Measurements from ENCODE around the gene NME4. TPM values are rescaled to one million over a fixed set of nuclear protein-coding genes. Genes with fewer than 3 reads are reported as not detected.

Gene NME4
- total and polyA plus RNA-seq, 3 donors from 2014 or later: 79.2 to 107 (median 87.5) TPM

DNA sequence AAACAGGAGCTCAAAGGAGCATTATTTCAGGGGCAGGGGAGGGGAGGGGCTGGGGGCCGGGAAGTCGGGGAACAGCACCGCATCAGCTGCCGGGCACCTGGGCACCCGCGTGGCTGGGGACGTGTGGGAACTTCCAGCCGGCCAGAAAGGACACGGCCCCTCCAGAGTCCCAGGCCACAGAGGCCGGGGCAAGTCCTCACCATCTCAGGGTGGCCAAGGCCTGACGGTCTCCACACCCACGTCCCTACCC, 16.3 kb upstream of the NME4 start:
- WGBS, 2 donors: 9% methylated on average over 12 of the region's 12 CpGs; no CpG with 5 or more reads in 1 of the 2 donors
- Histone ChIP-seq H3K9me3 (no peaks in the 10 kb centered on the region), H3K4me3 (peak overlapping the region; percentile 71 to 83), H3K27me3 (no peaks in the 10 kb centered on the region), H3K36me3 (ENCODE audit: low read depth, missing control alignments) (no peaks in the 10 kb centered on the region), H3K4me1 (peaks cover 35% of the 10 kb centered on the region), H3K27ac (peak overlapping the region; percentile 59 to 68)
- intact Hi-C loops (cut with DNase I; ENCODE audit: low total_unique reads): no loop called here
- TF ChIP-seq, protein P1, sequence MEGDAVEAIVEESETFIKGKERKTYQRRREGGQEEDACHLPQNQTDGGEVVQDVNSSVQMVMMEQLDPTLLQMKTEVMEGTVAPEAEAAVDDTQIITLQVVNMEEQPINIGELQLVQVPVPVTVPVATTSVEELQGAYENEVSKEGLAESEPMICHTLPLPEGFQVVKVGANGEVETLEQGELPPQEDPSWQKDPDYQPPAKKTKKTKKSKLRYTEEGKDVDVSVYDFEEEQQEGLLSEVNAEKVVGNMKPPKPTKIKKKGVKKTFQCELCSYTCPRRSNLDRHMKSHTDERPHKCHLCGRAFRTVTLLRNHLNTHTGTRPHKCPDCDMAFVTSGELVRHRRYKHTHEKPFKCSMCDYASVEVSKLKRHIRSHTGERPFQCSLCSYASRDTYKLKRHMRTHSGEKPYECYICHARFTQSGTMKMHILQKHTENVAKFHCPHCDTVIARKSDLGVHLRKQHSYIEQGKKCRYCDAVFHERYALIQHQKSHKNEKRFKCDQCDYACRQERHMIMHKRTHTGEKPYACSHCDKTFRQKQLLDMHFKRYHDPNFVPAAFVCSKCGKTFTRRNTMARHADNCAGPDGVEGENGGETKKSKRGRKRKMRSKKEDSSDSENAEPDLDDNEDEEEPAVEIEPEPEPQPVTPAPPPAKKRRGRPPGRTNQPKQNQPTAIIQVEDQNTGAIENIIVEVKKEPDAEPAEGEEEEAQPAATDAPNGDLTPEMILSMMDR (IDR thresholded peaks at IDR 0.05): no peak
- no peak for TF ChIP-seq POLR2A (IDR thresholded peaks at IDR 0.05)
- DNase-seq: no peak

DNA sequence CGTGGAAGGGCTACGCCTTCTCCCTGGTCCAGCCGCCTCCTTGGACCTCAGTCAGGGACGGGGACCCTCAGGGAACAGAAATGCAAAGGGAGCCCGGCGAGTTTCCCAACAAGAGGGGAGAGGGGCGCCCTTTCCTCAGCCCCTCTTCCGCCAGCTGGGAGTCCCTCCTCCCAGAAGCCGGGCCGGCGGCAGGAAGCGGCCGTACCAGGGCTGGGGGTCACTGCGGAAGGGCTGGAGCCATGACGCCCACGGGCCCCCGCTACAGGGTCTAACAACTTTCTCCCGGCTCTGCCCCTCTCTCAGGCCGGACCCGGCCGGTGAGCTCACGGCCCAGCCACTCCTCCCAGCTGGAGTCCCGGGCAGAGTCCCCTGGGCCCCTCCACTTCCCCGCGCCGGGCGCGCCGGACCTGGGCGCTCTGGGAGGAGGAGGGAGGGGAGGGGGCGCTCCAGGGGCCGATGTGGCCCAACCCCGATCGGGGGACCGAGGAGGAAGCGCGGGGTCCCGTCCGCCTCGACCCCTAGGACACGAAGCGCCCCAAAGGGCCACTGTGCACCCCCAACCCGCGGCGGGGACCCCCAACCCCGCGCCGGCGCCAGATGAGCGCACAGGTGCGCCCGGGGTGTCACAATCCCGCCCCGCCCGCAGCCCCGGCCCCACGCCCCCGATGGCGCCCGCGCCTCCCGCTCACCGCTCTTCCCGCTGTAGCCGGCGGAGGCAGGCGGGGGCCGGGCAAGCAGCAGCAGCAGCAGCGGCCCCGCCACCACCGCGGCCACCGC, 15.8 kb upstream of the NME4 start:
- H3K27ac ChIP-seq: peak overlapping the region; percentile 59 to 68
- no peak for DNase-seq
- H3K4me3 ChIP-seq: peak overlapping the region; percentile 71 to 83
- no peaks in the 10 kb centered on the region for H3K9me3 ChIP-seq
- TF ChIP-seq, protein P1 (IDR thresholded peaks at IDR 0.05): no peak
- TF ChIP-seq POLR2A (IDR thresholded peaks at IDR 0.05): no peak
- no peaks in the 10 kb centered on the region for H3K36me3 ChIP-seq (ENCODE audit: low read depth, missing control alignments)
- peaks cover 35% of the 10 kb centered on the region for H3K4me1 ChIP-seq
- intact Hi-C loops (cut with DNase I; ENCODE audit: low total_unique reads): no loop called here
- WGBS, 2 donors: 1 to 2% methylated on average over 18 to 28 of the region's 73 CpGs
- no peaks in the 10 kb centered on the region for H3K27me3 ChIP-seq

DNA sequence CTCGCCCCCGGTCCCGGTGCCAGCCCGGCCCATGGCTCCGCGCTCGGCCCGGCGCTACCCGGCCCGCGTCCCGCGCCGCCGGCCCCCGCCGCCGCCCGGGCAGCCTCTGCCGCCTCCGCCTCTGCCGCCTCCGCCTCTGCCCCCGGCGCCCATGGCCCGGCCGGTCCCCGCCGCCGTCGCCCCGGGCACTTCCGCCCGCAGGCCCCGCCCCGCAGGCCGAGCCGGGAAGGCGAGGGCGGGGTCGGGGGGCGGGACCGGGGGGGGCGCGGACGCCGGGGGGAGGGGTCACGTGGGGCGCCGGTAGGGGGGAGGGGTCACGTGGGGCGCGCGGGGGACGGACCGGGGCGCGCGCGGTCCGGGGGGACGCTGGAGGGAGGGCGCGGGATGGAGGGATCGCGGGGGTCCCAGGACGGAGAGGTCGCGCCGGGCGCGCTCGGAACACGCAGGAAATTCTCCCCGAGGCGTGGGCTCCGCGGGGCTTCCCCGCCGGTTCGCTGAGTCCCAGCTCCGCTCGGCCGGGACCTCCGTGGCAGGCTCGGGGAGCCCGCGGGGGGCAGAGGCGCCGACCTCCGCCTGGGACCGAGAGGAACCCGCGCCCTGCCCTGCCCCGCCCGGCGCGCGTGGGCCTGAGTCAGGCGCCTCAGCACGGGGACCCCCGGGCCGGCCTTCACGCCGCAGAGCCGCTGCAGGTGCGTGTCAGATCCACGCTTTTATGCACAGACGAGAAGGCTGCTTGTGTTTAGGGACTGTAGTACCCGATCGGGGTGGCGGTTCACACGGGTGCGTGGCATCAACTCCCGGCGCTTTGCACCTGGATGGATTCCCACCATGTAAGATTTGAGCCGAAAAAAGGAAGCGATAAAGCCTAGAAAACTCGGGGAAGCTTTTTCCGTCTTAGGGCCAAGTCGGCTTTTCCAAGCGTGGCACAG, 14.9 kb upstream of the NME4 start, which contains the start of gene PGAP6:
PGAP6 (minus strand) TSS at position 190 of the 929 bp plus-strand sequence; CDS start at position 33, 157 bp downstream.
- H3K27me3 ChIP-seq: no peaks in the 10 kb centered on the region
- H3K4me3 ChIP-seq: peak within 1 kb of the TSS; percentile 71 to 85
- H3K4me1 ChIP-seq: peaks cover 41% of the 10 kb centered on the region
- no peaks in the 10 kb centered on the region for H3K9me3 ChIP-seq
- WGBS, 2 donors: 1% methylated on average over 11 to 82 of the region's 123 CpGs
- DNase-seq: peak; percentile 67
- TF ChIP-seq, protein P1 (IDR thresholded peaks at IDR 0.05): no peak
- no peak for TF ChIP-seq POLR2A (IDR thresholded peaks at IDR 0.05)
- no peaks in the 10 kb centered on the region for H3K36me3 ChIP-seq (ENCODE audit: low read depth, missing control alignments)
- intact Hi-C loops (cut with DNase I; ENCODE audit: low total_unique reads): no loop called here
- H3K27ac ChIP-seq: peak within 1 kb of the TSS; percentile 74 to 82

DNA sequence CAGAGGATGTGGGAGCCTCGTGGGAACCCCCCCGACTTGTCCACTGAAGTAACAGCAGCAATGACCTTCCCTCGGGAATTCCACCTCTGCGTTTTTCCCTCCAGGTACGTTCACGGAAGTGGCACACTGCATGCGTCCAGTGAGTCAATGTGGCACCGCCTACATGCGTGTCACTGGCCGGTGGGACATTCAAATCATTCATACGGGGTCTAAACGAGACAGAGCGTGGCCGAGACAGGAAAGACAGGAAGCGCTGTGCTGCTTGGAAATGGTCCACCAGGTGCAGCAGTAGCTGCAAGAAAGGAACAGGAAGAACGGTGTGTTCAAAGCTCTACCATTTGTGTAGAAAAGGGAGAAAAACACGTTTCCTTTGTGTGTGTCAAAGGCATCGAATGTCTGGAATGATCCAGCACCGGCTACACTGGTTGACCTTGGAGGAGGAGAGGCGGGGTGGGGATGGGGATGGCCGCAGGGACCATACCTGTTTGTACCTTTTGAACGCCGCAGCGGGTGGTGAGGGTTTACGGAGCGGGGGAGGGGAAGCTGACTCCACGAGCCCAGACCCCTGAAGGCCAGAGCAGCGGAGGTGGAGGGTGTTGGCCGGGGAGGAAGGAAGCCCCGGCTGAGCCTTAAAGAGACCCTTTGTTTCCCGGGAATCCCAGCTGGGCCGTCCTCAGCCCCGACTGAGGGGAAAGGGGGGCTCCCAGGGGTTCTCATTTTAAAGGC, 13.5 kb upstream of the NME4 start:
- Histone ChIP-seq H3K27me3 (no peaks in the 10 kb centered on the region), H3K36me3 (ENCODE audit: low read depth, missing control alignments) (no peaks in the 10 kb centered on the region), H3K27ac (peak overlapping the region; percentile 50 to 74), H3K9me3 (no peaks in the 10 kb centered on the region), H3K4me1 (peaks cover 51% of the 10 kb centered on the region), H3K4me3 (peak overlapping the region; percentile 71 to 85)
- intact Hi-C loops (cut with DNase I; ENCODE audit: low total_unique reads): no loop called here
- WGBS, 2 donors: 25 to 43% methylated on average over 31 to 33 of the region's 33 CpGs
- TF ChIP-seq POLR2A (IDR thresholded peaks at IDR 0.05): no peak
- TF ChIP-seq, protein P1 (IDR thresholded peaks at IDR 0.05): no peak
- DNase-seq: no peak

All from testis (tissue), 3 donors.